Measurements from ENCODE around the gene ANKS1A. TPM values are rescaled to one million over a fixed set of nuclear protein-coding genes. Genes with fewer than 3 reads are reported as not detected.

ANKS1A gene
- total RNA-seq, 1 experiment from 2014 or later, result 21.7 TPM

DNA sequence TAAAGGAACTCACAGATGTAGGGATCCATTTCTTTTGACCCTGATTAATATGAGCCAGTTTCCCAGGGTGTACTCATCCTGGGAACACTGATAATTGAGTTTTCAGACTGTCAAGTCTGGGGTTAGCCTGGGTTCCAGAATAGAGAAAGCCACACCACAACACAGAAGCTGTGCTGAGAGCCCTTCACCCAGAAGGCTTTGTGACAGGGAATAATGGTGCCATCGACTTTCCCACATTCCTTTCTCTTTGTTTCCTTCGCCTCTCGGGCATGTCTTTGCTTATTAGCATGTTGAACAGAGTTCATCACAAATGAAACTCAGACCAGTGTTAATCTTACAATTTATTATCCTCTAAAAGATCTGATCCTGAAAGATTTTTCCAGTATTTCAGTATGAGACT lies 157.0 kb downstream of the ANKS1A start:
- BruUV-seq (replicated peaks), result no TSS peak

GRCh38 chr6:35046862-35047261 lies 157.8 kb downstream of the ANKS1A start:
- intact Hi-C loops (cut with micrococcal nuclease; ENCODE audit: unreplicated experiment), result no loop called here
- Histone ChIP-seq H3K27me3 (replicated peaks; ENCODE audit: insufficient read depth, low read depth, low read length, poor library complexity) (no peaks in the 10 kb centered on the region), H3K27ac (ENCODE audit: low read depth, low read length, poor library complexity, severe bottlenecking) (peak overlapping the region; percentile 81), H3K4me1 (ENCODE audit: insufficient read depth, low read length, poor library complexity, severe bottlenecking) (peaks cover 59% of the 10 kb centered on the region), H3K36me3 (ENCODE audit: insufficient read depth, low read length, poor library complexity, severe bottlenecking) (no peaks in the 10 kb centered on the region), H3K9me3 (ENCODE audit: low read depth, low read length, poor library complexity, severe bottlenecking) (no peaks in the 10 kb centered on the region), H3K4me3 (ENCODE audit: low read depth, low read length, poor library complexity, severe bottlenecking) (no peak overlapping the region)
- BruUV-seq (replicated peaks), result no TSS peak
- ChIA-PET POLR2A (ENCODE audit: low non-redundant PET) (no interaction called here), CTCF (no interaction called here)
- peak; percentile 72 for DNase-seq (ENCODE audit: low spot score)
- TF ChIP-seq EZH2 (IDR thresholded peaks at IDR 0.05; ENCODE audit: borderline replicate concordance, low read depth, low read length, poor library complexity, severe bottlenecking), result no peak
- TF ChIP-seq, protein P1, sequence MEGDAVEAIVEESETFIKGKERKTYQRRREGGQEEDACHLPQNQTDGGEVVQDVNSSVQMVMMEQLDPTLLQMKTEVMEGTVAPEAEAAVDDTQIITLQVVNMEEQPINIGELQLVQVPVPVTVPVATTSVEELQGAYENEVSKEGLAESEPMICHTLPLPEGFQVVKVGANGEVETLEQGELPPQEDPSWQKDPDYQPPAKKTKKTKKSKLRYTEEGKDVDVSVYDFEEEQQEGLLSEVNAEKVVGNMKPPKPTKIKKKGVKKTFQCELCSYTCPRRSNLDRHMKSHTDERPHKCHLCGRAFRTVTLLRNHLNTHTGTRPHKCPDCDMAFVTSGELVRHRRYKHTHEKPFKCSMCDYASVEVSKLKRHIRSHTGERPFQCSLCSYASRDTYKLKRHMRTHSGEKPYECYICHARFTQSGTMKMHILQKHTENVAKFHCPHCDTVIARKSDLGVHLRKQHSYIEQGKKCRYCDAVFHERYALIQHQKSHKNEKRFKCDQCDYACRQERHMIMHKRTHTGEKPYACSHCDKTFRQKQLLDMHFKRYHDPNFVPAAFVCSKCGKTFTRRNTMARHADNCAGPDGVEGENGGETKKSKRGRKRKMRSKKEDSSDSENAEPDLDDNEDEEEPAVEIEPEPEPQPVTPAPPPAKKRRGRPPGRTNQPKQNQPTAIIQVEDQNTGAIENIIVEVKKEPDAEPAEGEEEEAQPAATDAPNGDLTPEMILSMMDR (conservative IDR thresholded peaks at IDR 0.05; ENCODE audit: low read depth, low read length), result no peak

More for the DNA sequence above, 157.0 kb downstream of the ANKS1A start:
- no peak overlapping the region for H3K4me3 ChIP-seq (ENCODE audit: low read depth, low read length, poor library complexity, severe bottlenecking)
- no peaks in the 10 kb centered on the region for H3K9me3 ChIP-seq (ENCODE audit: low read depth, low read length, poor library complexity, severe bottlenecking)
- intact Hi-C loops (cut with micrococcal nuclease; ENCODE audit: unreplicated experiment), result no loop called here
- no peaks in the 10 kb centered on the region for H3K27me3 ChIP-seq (replicated peaks; ENCODE audit: insufficient read depth, low read depth, low read length, poor library complexity)
- peak overlapping the region; percentile 81 for H3K27ac ChIP-seq (ENCODE audit: low read depth, low read length, poor library complexity, severe bottlenecking)
- no peak for TF ChIP-seq EZH2 (IDR thresholded peaks at IDR 0.05; ENCODE audit: borderline replicate concordance, low read depth, low read length, poor library complexity, severe bottlenecking)
- POLR2A ChIA-PET (ENCODE audit: low non-redundant PET), result no interaction called here
- H3K4me1 ChIP-seq (ENCODE audit: insufficient read depth, low read length, poor library complexity, severe bottlenecking), result peaks cover 59% of the 10 kb centered on the region
- CTCF ChIA-PET, result no interaction called here
- no peak for DNase-seq (ENCODE audit: low spot score)
- H3K36me3 ChIP-seq (ENCODE audit: insufficient read depth, low read length, poor library complexity, severe bottlenecking), result no peaks in the 10 kb centered on the region

- ChIA-PET CTCF (no interaction called here), POLR2A (ENCODE audit: low non-redundant PET) (no interaction called here)
- no peaks in the 10 kb centered on the region for H3K27me3 ChIP-seq (replicated peaks; ENCODE audit: insufficient read depth, low read depth, low read length, poor library complexity)
- peak overlapping the region; percentile 81 for H3K27ac ChIP-seq (ENCODE audit: low read depth, low read length, poor library complexity, severe bottlenecking)
- H3K4me3 ChIP-seq (ENCODE audit: low read depth, low read length, poor library complexity, severe bottlenecking), result no peak overlapping the region
- BruUV-seq (replicated peaks), result no TSS peak
- H3K9me3 ChIP-seq (ENCODE audit: low read depth, low read length, poor library complexity, severe bottlenecking), result no peaks in the 10 kb centered on the region
- intact Hi-C loops (cut with micrococcal nuclease; ENCODE audit: unreplicated experiment), result no loop called here
- DNase-seq (ENCODE audit: low spot score), result peak; percentile 78
- no peak for TF ChIP-seq EZH2 (IDR thresholded peaks at IDR 0.05; ENCODE audit: borderline replicate concordance, low read depth, low read length, poor library complexity, severe bottlenecking)
- TF ChIP-seq, protein P1 (conservative IDR thresholded peaks at IDR 0.05; ENCODE audit: low read depth, low read length), result no peak
- H3K4me1 ChIP-seq (ENCODE audit: insufficient read depth, low read length, poor library complexity, severe bottlenecking), result peaks cover 59% of the 10 kb centered on the region
- H3K36me3 ChIP-seq (ENCODE audit: insufficient read depth, low read length, poor library complexity, severe bottlenecking), result no peaks in the 10 kb centered on the region
Measured at GRCh38 chr6:35047265-35048011, 158.4 kb downstream of the ANKS1A start.
